ENCODE measurements around the gene WDR44.
"Not testable (repeated sequence)": the region's sequence is repeated elsewhere in the genome, so short reads cannot be mapped to it uniquely, and the experiment has no call there.

The WDR44 gene

GRCh38 chrX:118356154-118356701 lies 10.3 kb downstream of the WDR44 start:
- DNase-seq, result no peak

- DNase-seq, result no peak
These were observed 14.7 kb downstream of the WDR44 start for GRCh38 chrX:118360429-118361125.

DNA sequence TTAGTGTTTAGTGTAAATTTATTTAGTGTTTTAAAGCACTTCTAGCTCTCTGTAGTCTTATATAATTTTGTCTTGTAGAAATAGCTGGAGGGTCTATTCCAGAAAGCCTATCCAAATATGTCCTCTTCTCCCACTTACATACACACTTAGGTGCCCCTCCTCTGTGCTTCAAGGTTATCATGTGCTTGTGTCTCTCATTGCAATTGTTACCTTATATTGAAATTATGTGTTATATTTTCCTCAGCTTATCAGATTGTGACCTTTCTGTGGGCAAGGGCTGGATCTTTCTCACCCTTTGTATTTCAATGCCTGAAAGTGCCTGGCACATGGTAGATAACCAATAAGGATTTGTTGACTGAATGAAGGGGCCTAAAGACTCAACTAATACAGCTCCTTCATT lies 18.4 kb downstream of the WDR44 start:
- no peak for DNase-seq

- DNase-seq, result no peak
These were observed 21.4 kb downstream of the WDR44 start for GRCh38 chrX:118367338-118367737.

GRCh38 chrX:118368398-118368797 lies 22.5 kb downstream of the WDR44 start:
- DNase-seq, result no peak

GRCh38 chrX:118370921-118371624 lies 25.2 kb downstream of the WDR44 start:
- no peak for DNase-seq

- no peak for DNase-seq
These were observed 27.6 kb downstream of the WDR44 start for GRCh38 chrX:118373538-118373937.

GRCh38 chrX:118383120-118383519 lies 37.2 kb downstream of the WDR44 start:
- DNase-seq, result no peak

DNA sequence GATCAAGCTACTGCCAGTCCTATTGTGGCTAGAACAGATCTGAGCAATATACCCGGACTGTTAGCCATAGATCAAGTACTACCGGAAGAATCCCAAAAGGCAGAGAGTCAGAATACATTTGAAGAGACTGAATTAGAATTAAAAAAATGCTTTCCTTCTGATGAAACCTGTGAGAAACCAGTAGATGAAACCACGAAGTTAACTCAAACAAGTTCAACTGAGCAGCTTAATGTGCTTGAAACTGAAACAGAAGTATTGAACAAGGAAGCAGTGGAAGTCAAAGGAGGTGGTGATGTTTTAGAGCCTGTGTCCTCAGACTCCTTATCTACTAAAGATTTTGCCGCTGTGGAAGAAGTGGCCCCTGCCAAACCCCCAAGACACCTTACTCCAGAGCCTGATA lies 46.8 kb downstream of the WDR44 start:
- no peak for DNase-seq

GRCh38 chrX:118396113-118396512 lies 50.2 kb downstream of the WDR44 start:
- DNase-seq, result no peak

GRCh38 chrX:118418811-118419251 lies 72.9 kb downstream of the WDR44 start:
- no peak for DNase-seq

GRCh38 chrX:118420462-118420861 lies 74.6 kb downstream of the WDR44 start:
- no peak for DNase-seq

GRCh38 chrX:118423558-118423957 lies 77.7 kb downstream of the WDR44 start:
- DNase-seq, result no peak

DNA sequence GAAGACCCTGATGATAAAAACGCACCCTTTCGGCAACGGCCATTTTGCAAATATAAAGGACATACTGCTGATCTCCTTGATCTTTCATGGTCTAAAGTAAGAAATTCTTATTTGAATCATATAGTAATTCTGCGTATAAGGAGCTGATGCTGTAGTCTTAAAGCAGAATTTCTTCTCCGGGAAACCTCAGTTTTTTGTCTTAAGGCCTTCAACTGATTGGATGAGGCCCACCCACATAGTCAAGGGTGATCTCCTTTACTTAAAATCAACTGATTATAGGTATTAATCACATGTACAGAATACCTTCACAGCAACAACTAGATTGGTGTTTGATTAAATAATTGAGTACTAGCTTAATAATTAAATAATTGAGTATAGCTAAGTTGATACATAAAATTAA lies 86.9 kb downstream of the WDR44 start:
- DNase-seq, result no peak

DNA sequence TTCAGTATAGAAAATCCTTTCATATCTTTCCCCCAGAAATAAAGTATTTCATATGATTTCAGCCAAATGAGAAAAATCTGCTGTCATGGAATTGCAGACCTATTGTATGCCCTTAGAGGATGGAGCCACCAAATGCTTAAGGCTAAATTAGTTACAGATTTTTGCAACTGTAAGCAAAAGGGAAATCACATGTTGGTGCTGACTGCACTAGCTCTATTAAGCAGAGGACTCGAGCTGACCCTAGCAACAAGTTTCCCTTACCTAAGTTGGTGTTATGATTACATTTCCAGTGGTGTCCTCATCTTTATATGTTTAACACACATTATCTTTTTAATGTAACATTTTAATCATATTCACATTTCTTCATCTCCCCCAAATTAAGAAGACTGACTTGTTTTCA lies 91.4 kb downstream of the WDR44 start:
- no peak for DNase-seq

- DNase-seq, result no peak
These were observed 102.4 kb downstream of the WDR44 start for GRCh38 chrX:118448273-118448783.

DNA sequence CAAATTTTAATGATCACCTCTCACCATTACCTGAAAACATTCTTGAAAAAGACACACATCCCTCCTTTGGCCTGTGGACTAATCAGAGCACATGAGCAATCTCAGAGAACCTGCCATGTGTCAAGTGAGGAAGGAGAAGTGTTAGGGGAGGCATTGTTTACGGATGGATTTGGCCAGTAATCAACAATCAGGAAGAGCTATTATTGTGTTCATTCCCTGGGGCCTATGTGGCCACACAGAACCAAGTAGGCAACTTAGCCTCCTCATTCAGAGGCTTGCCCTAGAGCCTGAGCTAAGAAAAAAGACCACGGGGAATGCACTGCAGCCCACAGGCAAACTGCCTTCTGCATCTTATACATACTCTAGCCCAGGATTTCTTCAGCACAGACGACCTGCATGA lies 109.1 kb downstream of the WDR44 start:
- DNase-seq, result no peak

DNA sequence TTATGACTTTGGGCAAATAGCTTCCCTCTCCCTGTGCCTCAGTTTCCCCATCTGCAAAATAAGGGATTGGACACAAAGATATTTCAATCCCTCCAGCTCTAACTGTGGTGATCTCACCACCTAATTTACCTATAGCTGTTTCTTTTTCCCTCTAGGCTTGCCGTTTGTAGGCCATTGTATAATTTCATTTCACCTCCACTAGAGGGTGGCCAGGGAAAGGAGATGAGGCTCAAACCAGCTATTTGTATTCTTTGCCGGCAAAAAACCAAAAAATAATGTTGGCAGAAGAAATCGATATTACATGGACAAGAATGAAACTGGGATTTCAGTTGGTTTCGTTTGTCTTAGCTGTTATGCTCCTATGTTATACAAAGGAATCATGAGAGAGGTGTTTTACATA lies 113.6 kb downstream of the WDR44 start:
- peak; percentile 1 for DNase-seq

GRCh38 chrX:118464501-118464900 lies 118.6 kb downstream of the WDR44 start:
- DNase-seq, result no peak

DNA sequence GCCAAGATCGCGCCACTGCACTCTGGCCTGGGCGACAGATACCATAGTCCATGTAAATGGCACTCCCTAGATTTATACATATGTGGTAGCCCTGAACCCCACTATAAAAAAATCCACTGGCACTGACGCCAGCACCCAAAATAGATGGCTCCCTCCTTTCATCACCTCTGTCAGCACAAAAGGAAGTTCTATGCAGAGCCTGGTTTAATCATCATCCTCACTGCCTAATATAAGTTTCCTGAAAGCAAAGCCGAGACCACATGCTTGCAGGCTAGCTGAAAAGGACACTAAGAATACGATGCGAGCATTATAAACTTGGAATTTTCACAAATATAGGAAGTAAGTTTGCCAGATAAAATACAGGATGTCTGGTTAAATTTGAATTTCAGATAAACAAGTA lies 122.2 kb downstream of the WDR44 start:
- no peak for DNase-seq

GRCh38 chrX:118470721-118471347 lies 124.9 kb downstream of the WDR44 start:
- DNase-seq, result not testable (repeated sequence)

- DNase-seq, result no peak
These were observed 128.7 kb downstream of the WDR44 start for GRCh38 chrX:118474586-118474985.

DNA sequence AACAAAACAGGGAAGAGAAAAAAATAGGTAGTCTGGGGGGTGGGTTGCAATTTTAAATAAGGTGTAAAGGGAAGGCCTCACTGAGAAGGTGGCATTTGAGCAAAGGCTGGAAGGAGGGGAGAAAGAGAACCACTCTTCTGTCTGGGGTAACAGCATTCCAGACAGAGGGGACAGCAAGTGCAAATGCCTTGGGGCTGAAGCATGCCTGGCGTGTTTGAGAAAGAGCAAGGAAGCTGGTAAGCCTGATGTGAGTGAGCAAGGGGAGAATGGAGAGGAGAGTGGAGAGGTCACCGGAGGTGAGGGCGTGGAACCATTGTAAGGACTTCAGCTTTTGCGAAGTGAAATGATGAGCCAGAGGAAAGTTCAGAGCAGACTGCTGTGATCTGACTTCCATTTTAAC lies 130.0 kb downstream of the WDR44 start:
- DNase-seq, result no peak

Data from right kidney (tissue), 1 donor.